SU-DHL-6 (cell line): ENCODE data around the gene CBX6.

Source experiments
- H2AFZ ChIP-seq: fragments of 200-600 bp; sonication (generic); 2 replicates; pipeline ENCODE4 v1.6.1; 2014; ENCODE audit warnings: low read depth, mild to moderate bottlenecking, moderate library complexity, mixed read lengths, antibody characterized with exemption, low read length; ENCODE audit not compliant: severe bottlenecking
- H3F3A ChIP-seq: fragments of 200-600 bp; shearing (Covaris generic); 2 replicates; pipeline ENCODE4 v1.6.0; 2016; ENCODE audit warnings: antibody characterized with exemption, mild to moderate bottlenecking; ENCODE audit not compliant: insufficient read depth
- H3K27ac ChIP-seq: fragments of 200-600 bp; sonication (generic); 2 replicates; pipeline ENCODE4 v1.5.1; 2016; ENCODE audit warnings: low read depth, mild to moderate bottlenecking, low read length, moderate library complexity, mixed read lengths
- H3K27me3 ChIP-seq: fragments of 200-600 bp; sonication (generic), shearing (Covaris generic); 2 replicates; pipeline ENCODE4 v1.6.0; 2014; ENCODE audit warnings: mild to moderate bottlenecking, low read length
- H3K36me3 ChIP-seq: fragments of 200-600 bp; sonication (generic); 2 replicates; pipeline ENCODE4 v1.6.1; 2014; ENCODE audit warnings: mild to moderate bottlenecking, low read length, mixed read lengths
- H3K4me2 ChIP-seq: fragments of 300-600, 200-600 bp; shearing (Covaris generic), sonication (generic); 2 replicates; pipeline ENCODE4 v1.6.0; 2014; ENCODE audit warnings: low read length, low read depth, mild to moderate bottlenecking; ENCODE audit not compliant: poor library complexity, severe bottlenecking
- H3K4me3 ChIP-seq: fragments of 200-600 bp; sonication (generic); 2 replicates; pipeline ENCODE4 v1.5.1; 2014; ENCODE audit warnings: antibody characterized with exemption, low read length, mild to moderate bottlenecking, mixed read lengths; ENCODE audit not compliant: insufficient read depth, poor library complexity, severe bottlenecking
- H3K79me2 ChIP-seq: fragments of 200-600 bp; sonication (generic); 2 replicates; pipeline ENCODE4 v1.6.1; 2014; ENCODE audit warnings: mild to moderate bottlenecking, low read length, moderate library complexity; ENCODE audit not compliant: insufficient read depth
- H3K9ac ChIP-seq: fragments of 200-600 bp; sonication (generic); 2 replicates; pipeline ENCODE4 v1.7.0; 2014; ENCODE audit warnings: mild to moderate bottlenecking, low read length
- H3K9me2 ChIP-seq: fragments of 200-600 bp; sonication (generic); replicated peaks from 2 replicates; pipeline ENCODE4 v1.6.1; 2014; ENCODE audit warnings: low read length; ENCODE audit not compliant: insufficient read depth
- H3K9me3 ChIP-seq: fragments of 200-600 bp; sonication (generic); 2 replicates; pipeline ENCODE4 v1.6.1; 2014; ENCODE audit warnings: low read length, mixed read lengths; ENCODE audit not compliant: insufficient read depth
- H4K20me1 ChIP-seq: fragments of 200-600 bp; sonication (generic); 2 replicates; pipeline ENCODE4 v1.6.1; 2014; ENCODE audit warnings: low read depth, mild to moderate bottlenecking, antibody characterized with exemption, low read length, moderate library complexity, mixed read lengths
- EZH2phosphoT487 ChIP-seq: fragments of 200-600 bp; sonication (generic), shearing (Covaris generic); conservative IDR thresholded peaks from 2 replicates; pipeline ENCODE4 v1.6.1; 2018; ENCODE audit warnings: mild to moderate bottlenecking, antibody characterized with exemption, low read length, moderate library complexity, mixed read lengths
- TF ChIP-seq, protein P1 (sequence below): fragments of 200-600 bp; sonication (generic); IDR thresholded peaks from one replicate; pipeline ENCODE4 v1.5.1; 2017; ENCODE audit warnings: antibody characterized with exemption, mild to moderate bottlenecking, low read length, moderate library complexity; ENCODE audit not compliant: insufficient read depth, poor library complexity, severe bottlenecking

CBX6 gene

DNA sequence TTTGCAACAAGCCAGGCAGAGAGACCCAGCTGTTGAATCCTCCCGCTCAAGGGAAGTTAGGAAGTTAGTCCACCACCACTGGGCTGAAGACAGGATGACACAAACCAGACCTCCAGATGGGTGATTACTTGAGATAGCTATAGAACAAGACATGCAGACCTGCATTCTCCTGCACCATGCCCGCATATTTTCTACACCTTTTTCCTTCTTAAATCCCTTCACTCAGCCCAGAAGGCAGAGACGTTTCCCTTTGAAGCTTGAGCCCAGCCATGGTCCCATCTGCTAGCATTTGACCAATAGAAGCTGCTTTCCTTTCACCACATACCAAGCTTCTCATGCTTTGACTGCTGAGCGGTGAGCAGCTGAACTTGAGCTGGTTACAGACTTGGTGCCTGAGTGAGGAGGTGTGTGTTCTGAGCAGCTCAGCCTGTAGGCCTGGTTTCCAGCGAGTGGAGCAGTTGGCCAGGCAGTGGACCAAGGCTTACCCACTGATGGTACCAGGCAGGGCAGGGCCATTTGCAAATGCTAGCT is 29.2 kb upstream of the CBX6 start:
- peaks cover 8% of the 10 kb centered on the region; the same call in 1 of the 2 replicates for H3K36me3 ChIP-seq
- H2AFZ ChIP-seq = no peak overlapping the region
- no peak overlapping the region for H3K9ac ChIP-seq
- H3K27me3 ChIP-seq = no peaks in the 10 kb centered on the region
- H3K79me2 ChIP-seq = no peaks in the 10 kb centered on the region
- no peaks in the 10 kb centered on the region for H3K9me2 ChIP-seq
- no peaks in the 10 kb centered on the region for H4K20me1 ChIP-seq
- no peak overlapping the region for H3K4me3 ChIP-seq
- peaks cover 17% of the 10 kb centered on the region; the same call in 1 of the 2 replicates for H3K9me3 ChIP-seq
- H3K27ac ChIP-seq = no peak overlapping the region
- TF ChIP-seq, protein P1, sequence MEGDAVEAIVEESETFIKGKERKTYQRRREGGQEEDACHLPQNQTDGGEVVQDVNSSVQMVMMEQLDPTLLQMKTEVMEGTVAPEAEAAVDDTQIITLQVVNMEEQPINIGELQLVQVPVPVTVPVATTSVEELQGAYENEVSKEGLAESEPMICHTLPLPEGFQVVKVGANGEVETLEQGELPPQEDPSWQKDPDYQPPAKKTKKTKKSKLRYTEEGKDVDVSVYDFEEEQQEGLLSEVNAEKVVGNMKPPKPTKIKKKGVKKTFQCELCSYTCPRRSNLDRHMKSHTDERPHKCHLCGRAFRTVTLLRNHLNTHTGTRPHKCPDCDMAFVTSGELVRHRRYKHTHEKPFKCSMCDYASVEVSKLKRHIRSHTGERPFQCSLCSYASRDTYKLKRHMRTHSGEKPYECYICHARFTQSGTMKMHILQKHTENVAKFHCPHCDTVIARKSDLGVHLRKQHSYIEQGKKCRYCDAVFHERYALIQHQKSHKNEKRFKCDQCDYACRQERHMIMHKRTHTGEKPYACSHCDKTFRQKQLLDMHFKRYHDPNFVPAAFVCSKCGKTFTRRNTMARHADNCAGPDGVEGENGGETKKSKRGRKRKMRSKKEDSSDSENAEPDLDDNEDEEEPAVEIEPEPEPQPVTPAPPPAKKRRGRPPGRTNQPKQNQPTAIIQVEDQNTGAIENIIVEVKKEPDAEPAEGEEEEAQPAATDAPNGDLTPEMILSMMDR = no peak
- no peak for TF ChIP-seq EZH2phosphoT487
- no peaks in the 10 kb centered on the region; the same call in 1 of the 2 replicates for H3F3A ChIP-seq
- peak overlapping the region; percentile 47 for H3K4me2 ChIP-seq

DNA sequence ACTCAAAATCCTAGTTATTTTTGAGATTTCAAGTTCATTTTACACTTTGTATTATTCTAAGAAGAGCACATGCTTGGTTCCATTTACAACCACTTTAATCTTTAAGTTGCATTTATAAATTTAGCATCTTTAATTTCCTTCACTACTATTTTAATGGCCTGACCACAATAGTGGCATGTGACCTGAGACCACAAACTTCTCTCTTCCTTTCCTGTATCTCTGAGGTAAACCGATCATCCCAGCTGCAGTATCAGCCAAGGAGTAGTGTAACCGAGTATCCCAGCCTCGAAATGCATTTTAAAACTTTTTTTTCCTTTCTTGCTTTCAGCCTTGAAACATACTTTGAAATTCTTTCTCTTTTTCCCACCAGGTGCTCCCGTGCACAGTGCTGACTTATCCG is 28.7 kb upstream of the CBX6 start:
- Histone ChIP-seq H3K9me3 (peaks cover 17% of the 10 kb centered on the region; the same call in 1 of the 2 replicates), H3K27me3 (no peaks in the 10 kb centered on the region), H2AFZ (no peak overlapping the region), H3K36me3 (peaks cover 8% of the 10 kb centered on the region; the same call in 1 of the 2 replicates), H3K4me3 (no peak overlapping the region), H3K27ac (no peak overlapping the region), H3K9ac (no peak overlapping the region), H3F3A (no peaks in the 10 kb centered on the region; the same call in 1 of the 2 replicates), H4K20me1 (no peaks in the 10 kb centered on the region), H3K4me2 (peak overlapping the region; percentile 47), H3K9me2 (no peaks in the 10 kb centered on the region), H3K79me2 (no peaks in the 10 kb centered on the region)
- no peak for TF ChIP-seq EZH2phosphoT487
- TF ChIP-seq, protein P1 = no peak

DNA sequence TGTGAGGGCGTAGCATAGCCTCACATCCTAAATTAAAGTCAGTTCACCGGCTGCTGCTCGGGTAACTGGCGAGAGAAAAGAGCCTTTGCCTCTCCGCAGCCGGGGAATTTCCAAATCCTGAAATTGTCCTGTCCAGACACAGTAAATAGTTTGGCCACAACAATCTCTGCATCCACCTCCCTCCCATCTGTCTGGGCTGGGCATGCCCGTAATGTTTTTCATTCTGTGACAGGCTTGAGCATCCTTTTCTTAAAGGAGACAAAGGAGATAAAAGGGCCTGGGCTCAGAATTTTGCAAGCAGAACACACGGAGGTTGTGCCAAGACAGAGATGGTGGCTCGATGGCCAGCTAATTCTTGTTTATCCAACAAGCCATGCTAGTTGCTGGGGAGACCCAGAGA is 19.2 kb upstream of the CBX6 start:
- H3K9ac ChIP-seq = no peak overlapping the region
- H3K9me3 ChIP-seq = no peaks in the 10 kb centered on the region

More for the DNA sequence above, 19.2 kb upstream of the CBX6 start:
- no peak overlapping the region for H3K4me2 ChIP-seq
- H2AFZ ChIP-seq = no peak overlapping the region
- H3K79me2 ChIP-seq = no peaks in the 10 kb centered on the region
- H4K20me1 ChIP-seq = no peaks in the 10 kb centered on the region
- H3F3A ChIP-seq = no peaks in the 10 kb centered on the region
- H3K4me3 ChIP-seq = no peak overlapping the region
- no peaks in the 10 kb centered on the region for H3K27me3 ChIP-seq
- H3K9me2 ChIP-seq = no peaks in the 10 kb centered on the region
- no peak overlapping the region for H3K27ac ChIP-seq
- TF ChIP-seq, protein P1 = no peak
- no peak for TF ChIP-seq EZH2phosphoT487
- H3K36me3 ChIP-seq = no peaks in the 10 kb centered on the region
